ENCODE results near the gene SMIM32. TPM values are rescaled to one million over a fixed set of nuclear protein-coding genes. Genes with fewer than 3 reads are reported as not detected.
A peak's percentile ranks its signal among the peaks of the same experiment; 100 is the strongest.

Gene SMIM32
- total RNA-seq, 1 experiment from 2014 or later, result 0.66 TPM

GRCh38 chr5:136213919-136214493 is 21.0 kb upstream of the SMIM32 start:
- ChIA-PET CTCF (no interaction called here), POLR2A (no interaction called here)
- no peak for DNase-seq
- H3K9me3 Mint-ChIP-seq (ENCODE audit: unreplicated experiment), result no peaks in the 10 kb centered on the region
- no peaks in the 10 kb centered on the region for H3K27me3 ChIP-seq (replicated peaks; ENCODE audit: control insufficient read depth, insufficient read depth, low read length)
- no peaks in the 10 kb centered on the region for H3K4me1 Mint-ChIP-seq (ENCODE audit: low read depth, unreplicated experiment)
- H3K4me3 ChIP-seq (ENCODE audit: low read depth, low read length), result no peak overlapping the region
- no TSS peak for BruUV-seq (replicated peaks)
- no peaks in the 10 kb centered on the region for H3K27me3 Mint-ChIP-seq (ENCODE audit: insufficient read depth, unreplicated experiment)
- H3K36me3 ChIP-seq (ENCODE audit: control insufficient read depth, insufficient read depth, low read length), result no peaks in the 10 kb centered on the region
- no peak for TF ChIP-seq CTCF (IDR thresholded peaks at IDR 0.05; ENCODE audit: insufficient read depth in 1 of 2, low read depth in 1 of 2, low read length in 1 of 2, severe bottlenecking in 1 of 2, unreplicated experiment in 1 of 2)
- H3K9me3 ChIP-seq, result no peaks in the 10 kb centered on the region
- no peak overlapping the region for H3K4me3 Mint-ChIP-seq (ENCODE audit: unreplicated experiment)
- no peak overlapping the region for H3K27ac Mint-ChIP-seq (ENCODE audit: unreplicated experiment)
- peaks cover 4% of the 10 kb centered on the region for H3K36me3 Mint-ChIP-seq (ENCODE audit: insufficient read depth, unreplicated experiment)
- intact Hi-C loops (cut with micrococcal nuclease; ENCODE audit: unreplicated experiment), result loop anchor here (2.0 kb wide), 2 partner anchors 39 to 661 kb away; no protein-coding TSS in a partner anchor
- no peaks in the 10 kb centered on the region for H3K4me1 ChIP-seq

- H3K36me3 ChIP-seq (ENCODE audit: control insufficient read depth, insufficient read depth, low read length), result no peaks in the 10 kb centered on the region
- Mint-ChIP-seq H3K4me1 (ENCODE audit: low read depth, unreplicated experiment) (no peaks in the 10 kb centered on the region), H3K4me3 (ENCODE audit: unreplicated experiment) (no peak overlapping the region), H3K27ac (ENCODE audit: unreplicated experiment) (no peak overlapping the region), H3K9me3 (ENCODE audit: unreplicated experiment) (no peaks in the 10 kb centered on the region), H3K27me3 (ENCODE audit: insufficient read depth, unreplicated experiment) (no peaks in the 10 kb centered on the region), H3K36me3 (ENCODE audit: insufficient read depth, unreplicated experiment) (peaks cover 4% of the 10 kb centered on the region)
- intact Hi-C loops (cut with micrococcal nuclease; ENCODE audit: unreplicated experiment), result loop anchor here (1.0 to 2.0 kb wide), 5 partner anchors 37 to 659 kb away; no protein-coding TSS in a partner anchor
- no peak overlapping the region for H3K4me3 ChIP-seq (ENCODE audit: low read depth, low read length)
- ChIA-PET CTCF (interaction anchor here (1.0 to 1.6 kb wide), 4 partner anchors 145 to 324 kb away, joined by 3 to 8 read pairs (median 4); no protein-coding TSS in a partner anchor), POLR2A (no interaction called here)
- no peaks in the 10 kb centered on the region for H3K27me3 ChIP-seq (replicated peaks; ENCODE audit: control insufficient read depth, insufficient read depth, low read length)
- no peaks in the 10 kb centered on the region for H3K9me3 ChIP-seq
- TF ChIP-seq CTCF (IDR thresholded peaks at IDR 0.05; ENCODE audit: insufficient read depth in 1 of 2, low read depth in 1 of 2, low read length in 1 of 2, severe bottlenecking in 1 of 2, unreplicated experiment in 1 of 2), result peak; percentile 93 to 94
- no peaks in the 10 kb centered on the region for H3K4me1 ChIP-seq
- DNase-seq, result peak; percentile 68 to 70
- BruUV-seq (replicated peaks), result no TSS peak
These were observed 19.3 kb upstream of the SMIM32 start for GRCh38 chr5:136212252-136212721.

GRCh38 chr5:136211282-136212040 is 18.5 kb upstream of the SMIM32 start:
- TF ChIP-seq CTCF (IDR thresholded peaks at IDR 0.05; ENCODE audit: insufficient read depth in 1 of 2, low read depth in 1 of 2, low read length in 1 of 2, severe bottlenecking in 1 of 2, unreplicated experiment in 1 of 2), result no peak
- H3K4me3 Mint-ChIP-seq (ENCODE audit: unreplicated experiment), result no peak overlapping the region
- H3K9me3 Mint-ChIP-seq (ENCODE audit: unreplicated experiment), result no peaks in the 10 kb centered on the region
- H3K9me3 ChIP-seq, result no peaks in the 10 kb centered on the region
- no peak for DNase-seq
- H3K27me3 ChIP-seq (replicated peaks; ENCODE audit: control insufficient read depth, insufficient read depth, low read length), result no peaks in the 10 kb centered on the region
- ChIA-PET POLR2A (no interaction called here), CTCF (interaction anchor here (1.4 to 1.6 kb wide), 3 partner anchors 145 to 323 kb away, joined by 3 to 8 read pairs (median 5); no protein-coding TSS in a partner anchor)
- intact Hi-C loops (cut with micrococcal nuclease; ENCODE audit: unreplicated experiment), result loop anchor here (1.0 to 2.0 kb wide), 5 partner anchors 37 to 659 kb away; no protein-coding TSS in a partner anchor
- H3K36me3 ChIP-seq (ENCODE audit: control insufficient read depth, insufficient read depth, low read length), result no peaks in the 10 kb centered on the region
- H3K36me3 Mint-ChIP-seq (ENCODE audit: insufficient read depth, unreplicated experiment), result peaks cover 4% of the 10 kb centered on the region
- H3K4me3 ChIP-seq (ENCODE audit: low read depth, low read length), result no peak overlapping the region
- H3K27me3 Mint-ChIP-seq (ENCODE audit: insufficient read depth, unreplicated experiment), result no peaks in the 10 kb centered on the region
- H3K4me1 Mint-ChIP-seq (ENCODE audit: low read depth, unreplicated experiment), result no peaks in the 10 kb centered on the region
- H3K4me1 ChIP-seq, result no peaks in the 10 kb centered on the region
- BruUV-seq (replicated peaks), result no TSS peak
- H3K27ac Mint-ChIP-seq (ENCODE audit: unreplicated experiment), result no peak overlapping the region

All from Caco-2 (cell line).